ENCODE results near the gene SELPLG. TPM values are rescaled to one million over a fixed set of nuclear protein-coding genes. Genes with fewer than 3 reads are reported as not detected.

Gene SELPLG
- total RNA-seq, 4 donors from 2014 or later = 3.6 to 12.4 (median 5.5) TPM

DNA sequence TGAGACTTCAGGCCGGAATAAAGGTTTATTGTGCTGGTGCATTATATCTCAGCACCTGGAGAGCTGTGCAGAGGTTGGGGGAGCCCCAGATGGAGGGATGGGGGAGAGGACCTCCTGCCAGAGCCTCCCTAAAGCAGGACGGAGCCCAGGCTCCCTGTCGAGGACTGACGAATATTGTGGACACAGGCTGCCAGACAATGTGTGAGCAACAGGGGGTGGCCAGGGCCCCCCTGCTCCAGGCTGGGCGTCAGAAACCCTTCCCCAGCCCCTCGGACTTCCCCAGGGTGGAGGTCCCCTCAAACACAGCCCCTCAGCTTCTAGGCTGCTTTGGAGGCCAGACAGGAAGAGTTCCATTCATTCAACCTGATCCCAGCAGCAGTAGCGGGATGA is 43.9 kb downstream of the SELPLG start:
- Histone ChIP-seq H3K27ac (no peak overlapping the region), H3K9me3 (no peaks in the 10 kb centered on the region), H3K27me3 (peaks cover 14% of the 10 kb centered on the region), H3K4me3 (no peak overlapping the region), H3K4me1 (no peaks in the 10 kb centered on the region), H3K36me3 (no peaks in the 10 kb centered on the region)
- TF ChIP-seq, protein P1, sequence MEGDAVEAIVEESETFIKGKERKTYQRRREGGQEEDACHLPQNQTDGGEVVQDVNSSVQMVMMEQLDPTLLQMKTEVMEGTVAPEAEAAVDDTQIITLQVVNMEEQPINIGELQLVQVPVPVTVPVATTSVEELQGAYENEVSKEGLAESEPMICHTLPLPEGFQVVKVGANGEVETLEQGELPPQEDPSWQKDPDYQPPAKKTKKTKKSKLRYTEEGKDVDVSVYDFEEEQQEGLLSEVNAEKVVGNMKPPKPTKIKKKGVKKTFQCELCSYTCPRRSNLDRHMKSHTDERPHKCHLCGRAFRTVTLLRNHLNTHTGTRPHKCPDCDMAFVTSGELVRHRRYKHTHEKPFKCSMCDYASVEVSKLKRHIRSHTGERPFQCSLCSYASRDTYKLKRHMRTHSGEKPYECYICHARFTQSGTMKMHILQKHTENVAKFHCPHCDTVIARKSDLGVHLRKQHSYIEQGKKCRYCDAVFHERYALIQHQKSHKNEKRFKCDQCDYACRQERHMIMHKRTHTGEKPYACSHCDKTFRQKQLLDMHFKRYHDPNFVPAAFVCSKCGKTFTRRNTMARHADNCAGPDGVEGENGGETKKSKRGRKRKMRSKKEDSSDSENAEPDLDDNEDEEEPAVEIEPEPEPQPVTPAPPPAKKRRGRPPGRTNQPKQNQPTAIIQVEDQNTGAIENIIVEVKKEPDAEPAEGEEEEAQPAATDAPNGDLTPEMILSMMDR (IDR thresholded peaks at IDR 0.05) = no peak
- TF ChIP-seq POLR2AphosphoS5 (IDR thresholded peaks at IDR 0.05) = no peak
- TF ChIP-seq POLR2A (IDR thresholded peaks at IDR 0.05) = no peak
- TF ChIP-seq EP300 (IDR thresholded peaks at IDR 0.05) = no peak
- ATAC-seq = no peak
- whole genome bisulfite sequencing, 2 donors (ENCODE audit: low coverage in 1 of 2) = no CpG with 5 or more reads among the region's 7 CpGs

DNA sequence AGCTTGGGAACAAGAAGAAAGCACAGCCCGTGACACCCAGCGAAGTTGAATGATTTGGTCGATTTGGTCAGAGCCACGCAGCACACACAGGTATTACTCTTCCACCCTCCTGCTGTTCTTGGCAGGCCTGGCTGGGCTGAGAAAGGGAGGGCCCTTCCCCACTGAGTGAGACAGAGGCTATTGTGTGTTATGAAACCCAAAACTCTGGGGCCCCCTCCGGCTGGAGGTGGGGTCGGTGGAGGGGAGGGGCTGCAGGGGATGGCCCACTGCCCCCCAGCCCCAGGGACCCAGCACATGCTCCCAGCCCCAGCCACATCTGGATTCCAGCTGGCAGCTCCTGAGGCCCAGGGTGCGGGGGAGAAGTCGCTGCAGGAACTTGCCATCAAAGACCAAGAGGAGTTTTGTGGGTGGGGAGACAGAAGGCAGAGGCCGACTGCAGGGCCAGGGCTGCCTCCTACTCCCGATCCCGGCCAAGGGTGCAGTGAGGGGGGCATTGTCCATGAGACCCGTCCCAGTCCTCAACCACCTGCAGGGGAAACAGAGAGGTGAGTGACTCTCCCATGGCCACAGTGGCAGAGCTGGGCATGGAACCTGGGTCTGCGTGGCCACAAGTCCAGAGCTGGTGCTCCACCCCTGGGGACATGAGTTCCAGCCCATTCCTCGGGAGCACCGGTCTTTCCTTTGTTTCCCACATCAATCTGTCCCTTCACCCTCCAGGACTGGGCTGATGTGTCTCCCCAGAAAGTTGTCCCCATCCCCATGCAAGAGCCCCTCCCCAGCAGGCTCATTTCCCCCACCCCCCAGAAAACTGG is 44.5 kb downstream of the SELPLG start:
- TF ChIP-seq, protein P1 (IDR thresholded peaks at IDR 0.05) = no peak
- TF ChIP-seq EP300 (IDR thresholded peaks at IDR 0.05) (no peak), POLR2AphosphoS5 (IDR thresholded peaks at IDR 0.05) (no peak), POLR2A (IDR thresholded peaks at IDR 0.05) (no peak)
- H3K36me3 ChIP-seq = no peaks in the 10 kb centered on the region
- ATAC-seq = no peak
- H3K27ac ChIP-seq = no peak overlapping the region
- H3K9me3 ChIP-seq = no peaks in the 10 kb centered on the region
- no peak overlapping the region for H3K4me3 ChIP-seq
- WGBS, 2 donors (ENCODE audit: low coverage in 1 of 2) = 18 to 100% methylated on average over 2 to 6 of the region's 15 CpGs
- peaks cover 14% of the 10 kb centered on the region for H3K27me3 ChIP-seq
- H3K4me1 ChIP-seq = no peaks in the 10 kb centered on the region

DNA sequence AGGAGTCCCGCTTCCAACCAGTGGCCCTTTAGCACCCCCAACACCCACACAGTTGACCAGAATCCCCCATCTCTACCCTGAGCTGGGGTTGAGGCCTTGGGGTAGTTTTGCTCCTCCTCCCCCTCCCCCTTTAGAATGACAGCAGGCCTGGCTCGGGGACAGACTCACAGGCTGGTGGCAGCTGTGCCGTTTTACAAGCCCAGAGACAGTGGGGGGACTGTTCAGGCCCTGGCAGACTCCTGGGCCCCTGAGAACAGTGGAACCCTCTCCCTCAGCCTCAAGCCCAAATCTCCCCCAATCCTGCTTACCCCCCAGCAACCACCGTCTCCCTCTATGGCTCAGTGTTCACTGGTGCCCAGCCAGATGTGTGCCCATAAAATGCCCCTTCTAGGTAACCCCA is 45.9 kb downstream of the SELPLG start:
- Histone ChIP-seq H3K9me3 (no peaks in the 10 kb centered on the region), H3K4me1 (no peaks in the 10 kb centered on the region), H3K36me3 (no peaks in the 10 kb centered on the region), H3K27ac (no peak overlapping the region), H3K27me3 (peaks cover 14% of the 10 kb centered on the region), H3K4me3 (no peak overlapping the region)
- TF ChIP-seq EP300 (IDR thresholded peaks at IDR 0.05) = no peak
- TF ChIP-seq, protein P1 (IDR thresholded peaks at IDR 0.05) = no peak
- no peak for TF ChIP-seq POLR2A (IDR thresholded peaks at IDR 0.05)
- TF ChIP-seq POLR2AphosphoS5 (IDR thresholded peaks at IDR 0.05) = no peak
- WGBS, 2 donors (ENCODE audit: low coverage in 1 of 2) = 53% methylated on average over 2 of the region's 4 CpGs; no CpG with 5 or more reads in 1 of the 2 donors
- ATAC-seq = no peak

DNA sequence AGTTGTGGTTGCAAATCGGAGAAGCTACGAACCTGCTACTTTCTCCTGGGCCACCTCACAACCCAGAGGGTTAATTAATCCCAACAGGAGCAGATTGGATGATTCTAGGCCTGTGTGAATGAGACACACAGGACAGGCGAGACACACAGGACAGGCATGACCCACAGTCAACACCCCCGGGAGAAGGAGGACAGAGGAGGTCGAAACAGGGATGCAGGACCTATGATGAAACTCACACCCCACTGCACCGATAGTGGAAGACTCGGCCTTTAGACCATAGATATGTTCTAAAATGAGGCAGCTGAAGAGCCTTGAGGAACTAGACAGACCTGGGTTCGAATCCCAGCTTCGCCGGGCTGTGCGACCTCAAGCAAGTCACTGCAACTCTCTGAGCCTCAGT is 47.4 kb downstream of the SELPLG start:
- H3K27ac ChIP-seq = no peak overlapping the region
- H3K27me3 ChIP-seq = peaks cover 14% of the 10 kb centered on the region
- TF ChIP-seq, protein P1 (IDR thresholded peaks at IDR 0.05) = no peak
- 90% methylated on average over 9 of the region's 11 CpGs; no CpG with 5 or more reads in 1 of the 2 donors for WGBS, 2 donors (ENCODE audit: low coverage in 1 of 2)
- ATAC-seq = no peak
- H3K4me1 ChIP-seq = peaks cover 0 to 6% (median 0%) of the 10 kb centered on the region in 3 donors
- H3K36me3 ChIP-seq = no peaks in the 10 kb centered on the region
- no peak overlapping the region for H3K4me3 ChIP-seq
- H3K9me3 ChIP-seq = no peaks in the 10 kb centered on the region

DNA sequence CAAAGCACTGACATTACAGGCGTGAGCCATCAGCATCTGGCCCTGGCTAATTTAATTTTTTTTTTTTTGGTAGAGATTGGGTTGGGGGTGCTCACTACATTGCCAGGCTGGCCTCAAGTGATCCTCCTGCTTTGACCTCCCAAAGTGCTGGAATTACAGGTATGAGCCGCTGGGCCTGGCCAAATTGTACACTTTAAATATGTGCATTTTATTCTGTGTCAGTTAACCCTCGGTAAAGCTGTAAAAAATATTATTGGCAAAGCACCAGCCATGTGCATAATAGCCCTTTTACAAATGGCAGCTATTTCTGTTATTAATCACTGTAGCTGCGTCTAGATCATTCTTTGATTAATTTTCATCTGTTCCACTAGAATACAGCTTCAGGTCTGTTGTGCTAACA is 47.8 kb downstream of the SELPLG start:
- no peaks in the 10 kb centered on the region for H3K9me3 ChIP-seq
- peaks cover 0 to 10% (median 0%) of the 10 kb centered on the region in 3 donors for H3K4me1 ChIP-seq

More for the DNA sequence above, 47.8 kb downstream of the SELPLG start:
- H3K27ac ChIP-seq = no peak overlapping the region
- TF ChIP-seq POLR2A (IDR thresholded peaks at IDR 0.05) (no peak), EP300 (IDR thresholded peaks at IDR 0.05) (no peak), POLR2AphosphoS5 (IDR thresholded peaks at IDR 0.05) (no peak)
- TF ChIP-seq, protein P1 (IDR thresholded peaks at IDR 0.05) = no peak
- H3K36me3 ChIP-seq = no peaks in the 10 kb centered on the region
- 59 to 67% methylated on average over 3 to 4 of the region's 4 CpGs for WGBS, 2 donors (ENCODE audit: low coverage in 1 of 2)
- H3K4me3 ChIP-seq = no peak overlapping the region
- H3K27me3 ChIP-seq = peaks cover 14% of the 10 kb centered on the region
- ATAC-seq = no peak

Data from gastroesophageal sphincter (tissue), 4 donors.